Type B pancreatic cell (in vitro differentiated cells): ENCODE measurements around the gene TNFRSF19. TPM values are rescaled to one million over a fixed set of nuclear protein-coding genes. Genes with fewer than 3 reads are reported as not detected.
A peak's percentile ranks its signal among the peaks of the same experiment; 100 is the strongest.

Source experiments
- DNase-seq: peaks from one replicate; pipeline ENCODE4 v3.0.0; 2021; ENCODE audit warnings: mixed read lengths; ENCODE audit not compliant: unreplicated experiment; ENCODE audit errors: extremely low spot score
- H3K27ac Mint-ChIP-seq: 2 replicates; pipeline ENCODE4 v1.8.0; 2021; ENCODE audit warnings: mild to moderate bottlenecking, mixed read lengths
- H3K27me3 Mint-ChIP-seq: 2 replicates; pipeline ENCODE4 v1.8.0; 2021; ENCODE audit warnings: mixed read lengths
- H3K36me3 Mint-ChIP-seq: 2 replicates; pipeline ENCODE4 v1.8.0; 2021; ENCODE audit warnings: mixed read lengths
- H3K4me1 Mint-ChIP-seq: one replicate; pipeline ENCODE4 v1.8.0; 2021; ENCODE audit warnings: mixed read lengths; ENCODE audit not compliant: unreplicated experiment
- H3K4me3 Mint-ChIP-seq: 2 replicates; pipeline ENCODE4 v1.8.0; 2021; ENCODE audit warnings: mild to moderate bottlenecking, mixed read lengths
- H3K9me3 Mint-ChIP-seq: 2 replicates; pipeline ENCODE4 v1.8.0; 2021; ENCODE audit warnings: mixed read lengths
- CTCF ChIP-seq: fragments of 200-600 bp; sonication (generic); conservative IDR thresholded peaks from 2 replicates; pipeline ENCODE4 v1.5.0; 2021; ENCODE audit warnings: antibody characterized with exemption, mild to moderate bottlenecking
- total RNA-seq: library from RNA; stranded (reverse); gene quantifications from 2 replicates; pipeline ENCODE4 v1.2.1, GENCODE V29; 2021; ENCODE audit warnings: low replicate concordance

TNFRSF19 gene
- total RNA-seq, 1 donor from 2014 or later = 64.4 TPM

GRCh38 chr13:23632741-23633140 is 62.5 kb downstream of the TNFRSF19 start:
- no peak for TF ChIP-seq CTCF
- H3K36me3 Mint-ChIP-seq = peaks cover 31% of the 10 kb centered on the region
- H3K9me3 Mint-ChIP-seq = no peaks in the 10 kb centered on the region
- H3K27ac Mint-ChIP-seq = peak overlapping the region; percentile 3
- peaks cover 64% of the 10 kb centered on the region for H3K4me1 Mint-ChIP-seq
- H3K27me3 Mint-ChIP-seq = no peaks in the 10 kb centered on the region
- no peak for DNase-seq
- peak overlapping the region; percentile 19 for H3K4me3 Mint-ChIP-seq

- H3K36me3 Mint-ChIP-seq = peaks cover 29% of the 10 kb centered on the region
- H3K4me1 Mint-ChIP-seq = peaks cover 59% of the 10 kb centered on the region
- no peak overlapping the region for H3K4me3 Mint-ChIP-seq
- H3K27me3 Mint-ChIP-seq = no peaks in the 10 kb centered on the region
- no peak for TF ChIP-seq CTCF
- no peaks in the 10 kb centered on the region for H3K9me3 Mint-ChIP-seq
- H3K27ac Mint-ChIP-seq = no peak overlapping the region
- DNase-seq = no peak
Measured at GRCh38 chr13:23634897-23635296, 64.7 kb downstream of the TNFRSF19 start.

- no peak for TF ChIP-seq CTCF
- Mint-ChIP-seq H3K4me1 (peaks cover 52% of the 10 kb centered on the region), H3K27ac (no peak overlapping the region), H3K27me3 (no peaks in the 10 kb centered on the region), H3K36me3 (peaks cover 29% of the 10 kb centered on the region), H3K9me3 (no peaks in the 10 kb centered on the region), H3K4me3 (no peak overlapping the region)
- no peak for DNase-seq
Measured at GRCh38 chr13:23636360-23636759, 66.1 kb downstream of the TNFRSF19 start.

GRCh38 chr13:23637829-23638228 is 67.6 kb downstream of the TNFRSF19 start:
- H3K36me3 Mint-ChIP-seq = peaks cover 30% of the 10 kb centered on the region
- DNase-seq = no peak
- H3K27ac Mint-ChIP-seq = peak overlapping the region; percentile 46
- no peaks in the 10 kb centered on the region for H3K27me3 Mint-ChIP-seq
- H3K9me3 Mint-ChIP-seq = no peaks in the 10 kb centered on the region
- no peak overlapping the region for H3K4me3 Mint-ChIP-seq
- no peak for TF ChIP-seq CTCF
- peaks cover 37% of the 10 kb centered on the region for H3K4me1 Mint-ChIP-seq

GRCh38 chr13:23639674-23640073 is 69.5 kb downstream of the TNFRSF19 start:
- H3K27me3 Mint-ChIP-seq = no peaks in the 10 kb centered on the region
- no peaks in the 10 kb centered on the region for H3K9me3 Mint-ChIP-seq
- peaks cover 40% of the 10 kb centered on the region for H3K4me1 Mint-ChIP-seq
- TF ChIP-seq CTCF = no peak
- peaks cover 36% of the 10 kb centered on the region for H3K36me3 Mint-ChIP-seq
- DNase-seq = no peak
- H3K4me3 Mint-ChIP-seq = no peak overlapping the region
- no peak overlapping the region for H3K27ac Mint-ChIP-seq

GRCh38 chr13:23642110-23642509 is 71.9 kb downstream of the TNFRSF19 start:
- Mint-ChIP-seq H3K36me3 (peaks cover 50% of the 10 kb centered on the region), H3K4me1 (peaks cover 27% of the 10 kb centered on the region), H3K27ac (no peak overlapping the region), H3K4me3 (no peak overlapping the region), H3K27me3 (no peaks in the 10 kb centered on the region), H3K9me3 (no peaks in the 10 kb centered on the region)
- DNase-seq = no peak
- no peak for TF ChIP-seq CTCF
